Measurements from ENCODE around the gene EGLN2.

The EGLN2 gene

GRCh38 chr19:40804783-40805242 is 5.8 kb downstream of the EGLN2 start:
- TF ChIP-seq EZH2 (IDR thresholded peaks at IDR 0.05; ENCODE audit: borderline replicate concordance, low read depth, low read length, severe bottlenecking) (no peak), CTCF (IDR thresholded peaks at IDR 0.05; ENCODE audit: borderline replicate concordance, extremely low read depth, low read length, poor library complexity, severe bottlenecking) (peak; percentile 24)
- no peak overlapping the region for H2AFZ ChIP-seq (ENCODE audit: low read depth, low read length)
- peaks cover 97% of the 10 kb centered on the region for H4K20me1 ChIP-seq (ENCODE audit: insufficient read depth, low read length)
- H3K4me1 ChIP-seq (ENCODE audit: insufficient read depth, low read length): peaks cover 51% of the 10 kb centered on the region
- H3K27me3 ChIP-seq (ENCODE audit: insufficient read depth, low read length, poor library complexity): no peaks in the 10 kb centered on the region
- ATAC-seq (ENCODE audit: insufficient read depth, low read depth) (no peak), DNase-seq (no peak)
- no peak overlapping the region for H3K27ac ChIP-seq (ENCODE audit: low read length)
- no peak overlapping the region for H3K4me3 ChIP-seq (ENCODE audit: low read depth in 1 of 2, low read length in 2 of 2)
- H3K4me2 ChIP-seq (ENCODE audit: insufficient read depth, low read length): peak overlapping the region; percentile 22; the same call in 1 of the 2 replicates
- peaks cover 87% of the 10 kb centered on the region for H3K79me2 ChIP-seq (ENCODE audit: insufficient read depth, low read length)
- no peak overlapping the region for H3K9ac ChIP-seq (ENCODE audit: low read depth, low read length)
- peaks cover 94% of the 10 kb centered on the region for H3K36me3 ChIP-seq (ENCODE audit: insufficient read depth, low read length)
- no peaks in the 10 kb centered on the region for H3K9me3 ChIP-seq (ENCODE audit: insufficient read depth, low read length, severe bottlenecking)

GRCh38 chr19:40805258-40805868 is 6.4 kb downstream of the EGLN2 start:
- Histone ChIP-seq H3K27ac (ENCODE audit: low read length) (no peak overlapping the region), H3K9ac (ENCODE audit: low read depth, low read length) (no peak overlapping the region), H2AFZ (ENCODE audit: low read depth, low read length) (no peak overlapping the region), H3K9me3 (ENCODE audit: insufficient read depth, low read length, severe bottlenecking) (no peaks in the 10 kb centered on the region), H3K4me2 (ENCODE audit: insufficient read depth, low read length) (0 out of 2 replicates have a peak overlapping the region, but pooled peaks have one; percentile 22), H4K20me1 (ENCODE audit: insufficient read depth, low read length) (peaks cover 95% of the 10 kb centered on the region), H3K4me1 (ENCODE audit: insufficient read depth, low read length) (peaks cover 46% of the 10 kb centered on the region), H3K4me3 (ENCODE audit: low read depth in 1 of 2, low read length in 2 of 2) (no peak overlapping the region), H3K79me2 (ENCODE audit: insufficient read depth, low read length) (peaks cover 81% of the 10 kb centered on the region), H3K27me3 (ENCODE audit: insufficient read depth, low read length, poor library complexity) (no peaks in the 10 kb centered on the region), H3K36me3 (ENCODE audit: insufficient read depth, low read length) (peaks cover 95% of the 10 kb centered on the region)
- ATAC-seq (ENCODE audit: insufficient read depth, low read depth) (no peak), DNase-seq (no peak)
- no peak for TF ChIP-seq CTCF (IDR thresholded peaks at IDR 0.05; ENCODE audit: borderline replicate concordance, extremely low read depth, low read length, poor library complexity, severe bottlenecking)
- TF ChIP-seq EZH2 (IDR thresholded peaks at IDR 0.05; ENCODE audit: borderline replicate concordance, low read depth, low read length, severe bottlenecking): no peak

GRCh38 chr19:40806423-40807146 is 7.6 kb downstream of the EGLN2 start:
- Histone ChIP-seq H4K20me1 (ENCODE audit: insufficient read depth, low read length) (peaks cover 85% of the 10 kb centered on the region), H3K4me1 (ENCODE audit: insufficient read depth, low read length) (peaks cover 35% of the 10 kb centered on the region), H3K4me3 (ENCODE audit: low read depth in 1 of 2, low read length in 2 of 2) (no peak overlapping the region)

More at GRCh38 chr19:40806423-40807146, 7.6 kb downstream of the EGLN2 start:
- Histone ChIP-seq H3K4me2 (ENCODE audit: insufficient read depth, low read length) (no peak overlapping the region), H3K36me3 (ENCODE audit: insufficient read depth, low read length) (peaks cover 85% of the 10 kb centered on the region), H3K9ac (ENCODE audit: low read depth, low read length) (no peak overlapping the region), H3K79me2 (ENCODE audit: insufficient read depth, low read length) (peaks cover 69% of the 10 kb centered on the region), H3K9me3 (ENCODE audit: insufficient read depth, low read length, severe bottlenecking) (no peaks in the 10 kb centered on the region), H3K27me3 (ENCODE audit: insufficient read depth, low read length, poor library complexity) (no peaks in the 10 kb centered on the region), H2AFZ (ENCODE audit: low read depth, low read length) (no peak overlapping the region), H3K27ac (ENCODE audit: low read length) (no peak overlapping the region)
- DNase-seq: peak; percentile 72
- no peak for TF ChIP-seq EZH2 (IDR thresholded peaks at IDR 0.05; ENCODE audit: borderline replicate concordance, low read depth, low read length, severe bottlenecking)
- peak; percentile 68 for TF ChIP-seq CTCF (IDR thresholded peaks at IDR 0.05; ENCODE audit: borderline replicate concordance, extremely low read depth, low read length, poor library complexity, severe bottlenecking)
- peak; percentile 77 for ATAC-seq (ENCODE audit: insufficient read depth, low read depth)
